GM18868 (cell line): ENCODE results near the gene SLC12A9.

Source experiments
- ATAC-seq: cut with Tn5 transposase; IDR thresholded peaks from one replicate; pipeline ENCODE4 v1.9.1; 2021; ENCODE audit warnings: mild to moderate bottlenecking, moderate library complexity; ENCODE audit not compliant: unreplicated experiment

The SLC12A9 gene

DNA sequence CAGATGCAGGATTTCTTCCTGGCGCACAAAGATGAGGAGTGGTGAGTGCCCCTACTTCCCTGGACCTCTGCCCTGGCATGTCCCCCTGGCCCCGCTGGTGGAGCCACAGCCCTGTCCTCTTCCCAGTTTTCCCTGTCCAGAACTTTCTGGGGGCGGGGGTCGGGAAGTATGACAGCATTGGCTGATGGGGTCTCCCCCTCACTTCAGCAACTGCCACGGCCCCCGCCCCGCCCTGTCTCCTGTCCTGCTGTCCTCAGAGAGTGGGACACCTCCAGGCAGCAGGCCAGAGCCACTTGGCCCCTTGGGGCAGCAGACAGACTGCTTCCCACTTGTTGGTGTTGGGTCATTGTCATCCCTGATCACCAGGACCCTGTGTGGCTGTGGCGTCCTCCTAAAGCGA, 29.7 kb downstream of the SLC12A9 start:
- ATAC-seq = no peak

- ATAC-seq = no peak
Observed at GRCh38 chr7:100882785-100883526, 30.4 kb downstream of the SLC12A9 start.

GRCh38 chr7:100884736-100885439, 32.4 kb downstream of the SLC12A9 start:
- ATAC-seq = no peak

DNA sequence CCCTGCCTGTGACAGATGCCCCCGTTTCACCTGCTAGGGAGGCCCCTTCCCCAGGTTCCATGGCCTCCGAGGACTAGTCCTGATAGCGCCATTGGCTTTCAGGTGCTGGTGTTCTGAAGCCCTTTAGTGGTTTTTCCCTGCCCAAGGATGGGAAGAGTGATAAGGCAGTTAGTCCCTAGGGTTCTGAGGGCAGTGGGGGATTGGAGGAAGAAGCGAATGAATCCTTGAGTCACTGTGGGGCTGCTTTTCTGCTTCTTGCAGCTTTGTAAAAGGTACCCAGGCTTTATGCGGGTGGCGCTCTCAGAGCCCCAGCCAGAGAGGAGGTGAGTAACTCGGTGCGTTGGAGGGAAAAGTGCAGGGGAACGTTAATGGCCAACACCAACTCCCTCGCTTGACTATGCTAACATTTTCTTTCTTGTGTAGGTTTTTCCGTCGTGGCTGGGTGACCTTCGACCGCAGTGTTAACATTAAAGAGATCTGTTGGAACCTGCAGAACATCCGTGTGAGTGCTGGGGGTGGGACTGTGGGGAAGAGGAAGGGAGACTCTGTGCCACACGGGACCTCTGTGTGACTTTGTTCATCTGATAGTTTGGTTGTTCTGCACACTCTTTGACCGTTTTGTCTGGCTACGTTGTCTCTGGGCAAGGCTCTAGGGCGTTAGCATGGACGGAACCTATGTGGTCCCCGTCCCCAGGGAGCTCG, 33.1 kb downstream of the SLC12A9 start:
- ATAC-seq = no peak

DNA sequence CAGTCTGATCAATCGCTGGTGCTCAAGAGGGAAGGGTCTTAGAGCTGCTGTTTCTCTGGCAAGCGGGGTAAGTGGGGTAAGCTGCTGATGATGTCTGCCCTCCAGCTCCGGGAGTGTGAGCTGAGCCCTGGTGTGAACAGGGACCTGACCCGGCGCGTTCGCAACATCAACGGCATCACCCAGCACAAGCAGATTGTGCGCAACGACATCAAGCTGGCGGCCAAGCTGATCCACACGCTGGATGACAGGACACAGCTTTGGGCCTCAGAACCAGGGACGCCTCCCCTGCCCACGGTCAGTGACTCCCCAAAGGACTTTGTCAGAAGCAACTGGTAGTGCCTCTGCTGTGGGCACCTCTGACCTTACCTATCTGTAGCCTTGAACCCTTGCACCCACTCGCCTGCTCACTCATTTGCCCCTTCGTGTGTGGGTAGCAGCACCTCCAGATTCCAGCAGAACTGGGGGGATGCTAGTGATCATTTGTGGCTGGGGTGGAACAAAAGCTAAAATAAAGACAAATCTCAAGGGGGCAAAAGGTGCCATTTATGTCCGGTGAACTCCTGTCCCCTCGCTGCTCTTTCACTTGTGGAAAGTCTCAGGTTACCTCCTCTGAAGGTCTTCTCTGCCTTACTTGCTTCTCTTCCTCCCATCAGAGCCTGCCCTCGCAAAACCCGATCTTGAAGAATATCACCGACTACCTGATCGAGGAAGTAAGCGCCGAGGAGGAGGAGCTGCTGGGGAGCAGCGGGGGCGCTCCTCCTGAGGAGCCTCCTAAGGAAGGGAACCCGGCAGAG, 33.8 kb downstream of the SLC12A9 start:
- ATAC-seq = no peak

DNA sequence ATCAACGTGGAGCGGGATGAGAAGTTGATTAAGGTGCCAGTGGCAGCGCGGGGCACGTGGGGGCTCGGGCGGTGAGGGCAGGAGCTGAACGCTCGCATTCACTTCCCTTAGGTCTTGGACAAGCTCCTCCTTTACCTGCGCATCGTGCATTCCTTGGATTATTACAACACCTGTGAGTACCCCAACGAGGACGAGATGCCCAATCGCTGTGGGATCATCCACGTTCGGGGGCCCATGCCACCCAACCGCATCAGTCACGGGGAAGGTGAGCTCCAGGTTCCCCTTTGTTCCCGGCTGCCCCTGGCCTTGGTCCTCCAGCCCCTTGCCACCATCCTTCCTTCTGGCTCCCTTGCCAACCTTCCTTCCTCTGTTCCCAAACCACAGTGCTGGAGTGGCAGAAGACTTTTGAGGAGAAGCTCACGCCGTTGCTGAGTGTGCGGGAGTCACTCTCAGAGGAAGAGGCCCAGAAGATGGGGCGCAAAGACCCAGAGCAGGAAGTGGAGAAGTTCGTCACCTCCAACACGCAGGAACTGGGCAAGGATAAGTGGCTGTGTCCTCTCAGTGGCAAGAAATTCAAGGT, 34.5 kb downstream of the SLC12A9 start:
- ATAC-seq = no peak

GRCh38 chr7:100887516-100888290, 35.2 kb downstream of the SLC12A9 start:
- ATAC-seq = no peak

- no peak for ATAC-seq
Observed at GRCh38 chr7:100888291-100888987, 35.9 kb downstream of the SLC12A9 start.

GRCh38 chr7:100888988-100889750, 36.7 kb downstream of the SLC12A9 start, which contains the start of gene UFSP1:
UFSP1 (minus strand) TSS chr7:100889715; CDS start chr7:100889271, 444 bp downstream.
- peak; percentile 25 for ATAC-seq

GRCh38 chr7:100890653-100891567, 38.4 kb downstream of the SLC12A9 start:
- ATAC-seq = no peak

- no peak for ATAC-seq
Observed at GRCh38 chr7:100891568-100892247, 39.2 kb downstream of the SLC12A9 start.

DNA sequence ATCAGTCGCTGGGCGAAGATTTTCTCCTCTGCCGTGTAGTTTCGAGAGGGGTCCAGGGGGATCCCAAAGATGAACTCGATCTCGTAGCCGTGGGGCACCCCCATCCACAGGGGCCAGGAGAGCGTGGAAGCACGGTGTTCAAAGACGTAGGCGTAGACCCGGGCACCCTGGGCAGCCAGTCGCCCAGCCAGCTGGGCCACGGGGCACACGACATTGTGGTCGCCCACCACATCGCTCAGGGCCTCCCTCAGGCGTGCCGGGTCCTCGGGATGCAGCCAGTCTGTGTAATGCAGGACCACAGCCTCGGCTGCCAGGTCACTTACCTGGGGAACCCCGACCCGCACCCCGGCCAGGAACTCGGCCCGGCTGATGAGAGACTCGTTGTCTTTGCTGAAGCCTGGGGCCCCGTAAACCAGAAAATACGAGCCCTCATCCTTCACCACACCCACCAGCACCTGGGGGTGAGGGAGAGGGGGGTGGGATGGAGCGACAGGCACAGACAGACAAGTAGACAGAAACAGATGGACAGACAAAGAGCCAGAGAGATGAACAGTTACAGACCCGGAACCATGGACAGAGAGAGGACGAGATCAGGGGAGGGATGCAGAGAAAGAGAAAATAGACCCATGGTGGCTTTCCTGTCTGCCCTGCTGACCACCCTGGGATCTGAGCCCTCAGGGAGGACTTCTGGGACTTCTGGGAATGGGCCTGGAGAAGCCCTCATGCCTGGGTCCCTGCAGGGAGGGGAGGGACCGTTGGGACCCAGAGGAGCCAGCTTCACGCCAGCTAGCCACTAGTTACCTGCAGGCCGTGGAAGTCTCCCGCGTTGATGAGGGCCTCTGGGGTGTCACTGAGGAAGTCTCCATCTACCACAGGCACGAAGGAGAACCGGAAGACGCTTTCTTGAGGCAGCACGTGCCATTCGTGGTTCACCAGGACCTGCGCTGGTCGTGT, 40.1 kb downstream of the SLC12A9 start:
- ATAC-seq = no peak

DNA sequence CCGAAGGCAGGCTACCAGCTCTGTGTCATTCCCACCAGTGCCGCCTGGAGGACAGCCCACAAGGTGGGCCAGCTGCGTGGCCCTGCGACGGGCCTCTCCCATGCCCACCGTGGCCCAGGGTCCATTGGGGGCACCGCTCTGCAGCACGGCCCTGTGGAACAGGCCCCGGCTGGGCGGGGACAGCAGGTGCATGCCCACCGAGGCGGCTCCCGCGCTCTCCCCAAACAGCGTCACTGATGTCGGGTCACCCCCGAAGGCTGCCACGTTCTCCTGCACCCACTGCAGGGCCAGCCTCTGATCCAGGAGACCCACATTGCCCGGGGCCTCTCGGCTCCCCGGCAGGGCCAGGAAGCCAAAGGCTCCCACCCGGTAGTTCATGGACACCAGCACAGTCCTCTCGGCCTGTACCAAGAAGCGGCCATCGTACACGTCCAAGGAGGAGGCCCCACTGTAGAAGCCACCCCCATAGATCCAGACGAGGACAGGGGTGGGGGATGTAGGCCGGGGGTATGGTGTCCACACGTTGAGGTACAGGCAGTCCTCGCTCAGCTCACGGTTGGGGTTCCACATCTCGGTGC, 40.9 kb downstream of the SLC12A9 start:
- no peak for ATAC-seq

DNA sequence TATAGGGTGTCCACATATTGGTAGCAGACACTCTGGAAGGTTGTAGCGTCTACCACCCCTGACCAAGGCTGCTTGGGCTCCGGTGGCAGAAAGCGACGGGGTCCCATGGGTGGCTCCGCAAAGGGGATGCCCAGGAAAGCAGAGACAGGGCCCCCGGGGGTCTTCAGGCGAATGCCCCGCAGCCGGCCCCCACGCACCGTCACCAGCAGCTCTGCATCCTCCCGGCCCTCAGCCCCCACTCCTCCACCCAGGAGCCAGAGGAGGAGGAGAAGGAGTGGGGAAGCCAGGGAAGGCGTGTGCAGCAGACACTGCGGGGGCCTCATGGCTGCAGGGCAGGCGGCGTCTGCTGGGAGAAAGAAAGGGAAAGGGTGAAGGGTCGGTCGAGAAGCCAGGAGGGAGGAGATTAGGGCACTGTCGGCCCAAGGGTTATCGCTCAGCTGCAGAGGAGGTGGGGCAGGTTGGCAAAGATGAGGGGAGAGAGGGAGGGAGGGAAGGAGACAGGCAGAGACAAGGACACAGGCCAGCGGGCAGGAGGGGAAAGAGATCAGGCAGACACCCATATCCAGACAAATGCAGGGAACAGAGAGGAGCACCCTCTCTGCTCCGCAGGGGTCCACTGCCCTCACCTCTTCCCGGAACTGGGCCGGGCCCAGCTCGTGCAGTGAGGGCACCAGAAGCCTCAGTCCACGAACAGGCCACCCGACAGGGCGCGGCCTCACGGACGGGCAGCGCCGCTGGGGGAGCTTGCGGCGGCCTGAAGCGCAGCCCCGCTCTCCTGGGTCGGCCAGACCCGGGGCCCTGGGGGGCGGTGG, 41.6 kb downstream of the SLC12A9 start:
- ATAC-seq = no peak
